RWPE2 (cell line): ENCODE data around the gene PDE8B.
A peak's percentile ranks its signal among the peaks of the same experiment; 100 is the strongest.

Experiments used
- ATAC-seq: fragments of 200-7000 bp; cut with Tn5 transposase; 3 replicates; pipeline ENCODE4 v1.9.1; 2021; ENCODE audit warnings: low read depth
- DNase-seq: peaks from one replicate; pipeline ENCODE4 v3.0.0-alpha.2; 2020; ENCODE audit warnings: low spot score
- H3K27ac ChIP-seq: fragments of 450-650 bp; 2 replicates; pipeline ENCODE4 v1.5.1; 2017; ENCODE audit warnings: mild to moderate bottlenecking; ENCODE audit not compliant: poor library complexity, severe bottlenecking
- H3K27me3 ChIP-seq: fragments of 250-450 bp; sonication (Bioruptor Pico); 2 replicates; pipeline ENCODE4 v1.5.1; 2021; ENCODE audit warnings: mild to moderate bottlenecking, moderate library complexity; ENCODE audit not compliant: insufficient read depth, poor library complexity, severe bottlenecking
- H3K36me3 ChIP-seq: fragments of 250-450 bp; sonication (Bioruptor Pico); 2 replicates; pipeline ENCODE4 v1.5.1; 2020; ENCODE audit warnings: low read depth, mild to moderate bottlenecking, moderate library complexity
- H3K4me1 ChIP-seq: fragments of 250-450 bp; sonication (Bioruptor Pico); 2 replicates; pipeline ENCODE4 v1.5.1; 2021; ENCODE audit warnings: mild to moderate bottlenecking, moderate library complexity; ENCODE audit not compliant: insufficient read depth, poor library complexity, severe bottlenecking
- H3K4me3 ChIP-seq: fragments of 250-450 bp; sonication (Bioruptor Pico); 2 replicates; pipeline ENCODE4 v1.5.1; 2021; ENCODE audit warnings: mild to moderate bottlenecking, moderate library complexity; ENCODE audit not compliant: severe bottlenecking
- H3K9me3 ChIP-seq: fragments of 250-450 bp; sonication (Bioruptor Pico); 2 replicates; pipeline ENCODE4 v1.5.1; 2021; ENCODE audit warnings: mild to moderate bottlenecking, moderate library complexity; ENCODE audit not compliant: severe bottlenecking
- CTCF ChIP-seq: fragments of 450-650 bp; IDR thresholded peaks from one replicate; pipeline ENCODE4 v1.5.1; 2017; ENCODE audit warnings: mild to moderate bottlenecking, moderate library complexity; ENCODE audit not compliant: poor library complexity, severe bottlenecking

The PDE8B gene

DNA sequence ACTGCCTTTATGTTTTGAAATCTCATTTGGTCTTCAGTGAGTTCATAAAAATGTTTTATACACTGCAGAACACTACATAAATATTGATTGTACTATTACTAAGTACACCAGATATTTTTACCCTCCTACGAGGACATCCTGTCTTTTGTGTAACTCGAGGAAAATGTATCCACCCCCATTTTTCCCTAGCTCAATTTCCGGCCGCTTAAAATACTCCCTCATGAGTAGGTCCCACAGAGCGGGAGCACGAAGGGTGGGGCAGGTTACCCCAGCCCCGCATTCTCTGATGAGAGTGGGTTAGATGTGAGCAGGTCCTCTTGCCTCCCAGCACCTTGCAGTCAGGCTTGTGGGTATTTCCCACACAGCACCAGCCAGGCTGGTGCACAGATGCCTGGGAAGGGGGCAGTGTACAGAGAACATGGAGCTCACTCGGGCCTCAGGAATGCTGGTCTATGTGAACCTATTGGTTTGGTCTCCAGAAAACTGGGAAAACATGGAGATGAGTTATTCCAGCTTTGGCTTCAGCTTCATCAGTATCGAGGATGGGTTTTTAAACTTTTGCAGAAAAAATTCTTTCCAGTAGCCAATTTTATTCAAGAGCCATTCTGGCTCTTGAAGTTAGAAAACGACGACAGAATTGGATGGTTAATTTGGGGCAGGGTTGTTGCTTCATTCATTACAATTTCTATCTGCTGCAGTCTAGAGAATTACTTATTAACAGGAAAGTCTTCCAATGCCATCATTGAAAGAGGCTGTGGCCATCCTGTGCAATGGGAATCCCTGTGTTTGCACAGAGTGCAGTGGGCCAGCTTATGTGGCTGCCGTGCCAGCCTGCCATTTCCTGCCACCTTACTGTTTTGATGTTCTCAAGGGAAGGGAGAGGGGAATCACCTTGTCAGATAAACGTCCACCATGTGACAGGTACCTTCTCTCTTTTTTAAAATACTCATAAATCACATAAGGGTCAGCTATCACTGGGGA lies 208.4 kb downstream of the PDE8B start:
- no peaks in the 10 kb centered on the region for H3K9me3 ChIP-seq
- H3K27ac ChIP-seq = peak overlapping the region; percentile 22
- H3K36me3 ChIP-seq = no peaks in the 10 kb centered on the region
- DNase-seq (no peak), ATAC-seq (peak; percentile 70)
- peaks cover 8% of the 10 kb centered on the region for H3K4me1 ChIP-seq
- no peak for TF ChIP-seq CTCF
- H3K4me3 ChIP-seq = no peak overlapping the region
- no peaks in the 10 kb centered on the region for H3K27me3 ChIP-seq

DNA sequence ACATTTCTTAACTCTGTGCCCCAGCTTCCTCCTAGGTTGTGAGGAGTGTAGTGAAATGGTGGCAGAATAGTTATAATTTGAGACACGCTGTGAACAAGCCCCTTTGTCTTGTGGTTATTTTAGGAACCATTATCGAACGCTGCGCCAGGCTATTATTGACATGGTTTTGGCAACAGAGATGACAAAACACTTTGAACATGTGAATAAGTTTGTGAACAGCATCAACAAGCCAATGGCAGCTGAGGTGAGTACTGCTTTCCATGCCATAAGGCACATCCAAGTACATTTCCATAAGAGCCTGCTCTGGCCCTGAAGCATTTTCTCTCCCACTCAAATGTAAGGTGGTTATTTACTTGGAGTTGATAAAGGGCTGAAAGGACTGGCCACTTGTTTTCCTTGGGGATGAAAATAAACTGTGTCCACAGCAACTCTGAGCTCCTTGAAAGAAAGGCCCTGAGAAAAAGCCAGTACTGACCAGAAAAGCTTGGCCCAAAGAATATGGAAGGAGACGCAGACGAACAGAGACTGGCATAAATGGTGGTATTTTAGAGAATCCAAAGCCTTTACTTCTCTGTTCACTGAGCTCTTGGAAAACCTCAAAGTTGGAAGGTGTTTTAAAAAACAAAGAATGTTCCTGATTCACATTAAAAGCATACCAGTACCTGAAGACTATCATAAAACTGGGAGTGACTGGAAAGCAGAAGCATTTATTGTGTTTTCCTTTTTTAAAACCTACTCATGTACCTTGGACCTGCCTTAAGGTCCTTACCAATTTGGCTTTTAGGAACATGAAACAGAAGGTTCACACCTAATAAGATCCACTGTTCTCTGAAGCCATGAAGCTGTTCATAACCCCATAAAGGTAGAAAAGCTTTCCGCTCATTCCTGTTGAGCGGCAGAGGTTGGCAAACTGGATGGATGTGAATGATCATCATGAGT lies 209.4 kb downstream of the PDE8B start:
- TF ChIP-seq CTCF = no peak
- no peak for ATAC-seq
- no peaks in the 10 kb centered on the region for H3K9me3 ChIP-seq
- H3K36me3 ChIP-seq = no peaks in the 10 kb centered on the region
- H3K4me1 ChIP-seq = peaks cover 8% of the 10 kb centered on the region
- H3K4me3 ChIP-seq = no peak overlapping the region
- H3K27me3 ChIP-seq = no peaks in the 10 kb centered on the region
- no peak for DNase-seq
- H3K27ac ChIP-seq = no peak overlapping the region

- ATAC-seq (no peak), DNase-seq (no peak)
- H3K27ac ChIP-seq = no peak overlapping the region
- H3K4me3 ChIP-seq = no peak overlapping the region
- peaks cover 8% of the 10 kb centered on the region for H3K4me1 ChIP-seq
- H3K36me3 ChIP-seq = peaks cover 2% of the 10 kb centered on the region; the same call in 1 of the 2 replicates
- no peaks in the 10 kb centered on the region for H3K27me3 ChIP-seq
- H3K9me3 ChIP-seq = no peaks in the 10 kb centered on the region
- no peak for TF ChIP-seq CTCF
Measured at GRCh38 chr5:77420940-77421339, 210.5 kb downstream of the PDE8B start.

DNA sequence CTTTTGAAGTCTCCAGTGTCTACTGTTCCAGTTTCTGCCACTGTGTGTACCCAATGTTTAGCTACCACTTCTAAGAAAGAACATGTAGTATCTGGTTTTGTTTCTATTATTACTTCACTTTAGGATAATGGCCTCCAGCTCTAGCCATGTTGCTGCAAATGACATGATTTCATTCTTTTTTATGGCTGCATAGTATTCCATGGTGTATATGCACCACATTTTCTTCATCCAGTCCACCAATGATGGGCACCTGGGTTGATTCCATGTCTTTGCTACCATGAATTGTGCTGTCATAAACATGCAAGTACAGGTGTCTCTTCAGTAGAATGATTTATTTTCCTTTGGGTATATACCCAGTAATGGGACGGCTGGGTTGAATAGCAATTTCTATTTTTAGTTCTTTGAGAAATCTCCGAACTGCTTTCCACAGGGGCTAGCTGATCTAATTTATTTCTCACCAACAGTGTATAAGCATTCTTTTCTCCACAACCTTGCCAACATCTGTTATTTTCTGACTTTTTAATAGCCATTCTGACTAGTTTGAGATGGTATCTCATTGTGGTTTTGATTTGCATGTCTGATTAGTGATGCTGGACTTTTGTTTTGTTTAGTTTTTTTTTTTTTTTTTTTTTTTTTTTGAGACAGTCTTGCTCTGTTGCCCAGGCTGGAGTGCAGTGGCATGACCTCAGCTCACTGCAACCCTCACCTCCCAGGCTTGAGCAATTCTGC lies 212.7 kb downstream of the PDE8B start:
- TF ChIP-seq CTCF = no peak
- H3K27ac ChIP-seq = no peak overlapping the region
- peaks cover 6% of the 10 kb centered on the region for H3K4me1 ChIP-seq
- DNase-seq = no peak
- peaks cover 18% of the 10 kb centered on the region for H3K36me3 ChIP-seq
- ATAC-seq = no peak
- H3K4me3 ChIP-seq = no peak overlapping the region
- no peaks in the 10 kb centered on the region for H3K9me3 ChIP-seq
- no peaks in the 10 kb centered on the region for H3K27me3 ChIP-seq
